ENCODE data around the gene NPBWR2.

DNA sequence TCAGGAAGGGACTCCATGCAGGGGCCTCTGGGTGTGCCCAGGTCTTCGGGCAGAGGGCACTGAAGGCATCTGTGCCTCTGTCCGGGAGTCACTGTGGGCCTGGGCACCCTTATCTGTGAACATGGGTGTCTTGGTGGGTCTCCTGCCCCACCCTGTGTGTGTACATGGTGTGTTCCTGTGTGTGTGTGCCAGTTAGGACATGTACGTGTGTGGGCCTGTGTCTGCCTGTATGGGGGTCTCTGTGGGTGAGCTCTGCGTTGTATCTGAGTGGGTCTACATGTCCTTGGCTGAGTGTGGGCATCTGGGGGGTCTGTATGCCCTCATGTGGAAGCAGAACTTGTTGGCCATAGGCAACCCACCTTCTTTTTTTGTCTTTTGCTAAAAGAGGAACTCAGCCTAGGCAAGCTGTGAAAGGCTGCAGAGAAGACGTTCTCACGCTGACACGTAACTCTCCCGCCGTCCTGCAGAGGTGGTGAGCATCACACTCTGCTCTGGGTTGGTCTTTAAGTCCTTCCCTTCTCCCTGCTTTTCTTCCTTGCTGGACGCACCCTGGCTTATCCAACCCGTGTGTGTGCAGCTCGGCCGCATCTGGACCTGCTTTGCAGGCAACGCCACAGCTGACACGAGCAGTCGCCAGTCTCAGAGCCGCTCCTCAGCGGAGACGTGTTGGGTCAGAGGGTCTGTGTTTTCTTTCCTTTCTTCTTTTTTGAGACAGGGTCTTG is 532 bp upstream of the NPBWR2 start:
- TF ChIP-seq CTCF (optimal IDR thresholded peaks at IDR 0.05 in 1 of 3, IDR thresholded peaks at IDR 0.05 in 1 of 3, conservative IDR thresholded peaks at IDR 0.05 in 1 of 3; ENCODE audit: extremely low read depth in 1 of 3, insufficient read depth in 2 of 3, low read length in 3 of 3) = no peak
- TF ChIP-seq EZH2 (IDR thresholded peaks at IDR 0.05; ENCODE audit: low read length) = no peak

All from keratinocyte (primary cell).